ENCODE measurements around the gene VAV1. TPM values are rescaled to one million over a fixed set of nuclear protein-coding genes. Genes with fewer than 3 reads are reported as not detected.
A peak's percentile ranks its signal among the peaks of the same experiment; 100 is the strongest.

VAV1 gene
- total RNA-seq, 1 experiment from 2014 or later = not detected

DNA sequence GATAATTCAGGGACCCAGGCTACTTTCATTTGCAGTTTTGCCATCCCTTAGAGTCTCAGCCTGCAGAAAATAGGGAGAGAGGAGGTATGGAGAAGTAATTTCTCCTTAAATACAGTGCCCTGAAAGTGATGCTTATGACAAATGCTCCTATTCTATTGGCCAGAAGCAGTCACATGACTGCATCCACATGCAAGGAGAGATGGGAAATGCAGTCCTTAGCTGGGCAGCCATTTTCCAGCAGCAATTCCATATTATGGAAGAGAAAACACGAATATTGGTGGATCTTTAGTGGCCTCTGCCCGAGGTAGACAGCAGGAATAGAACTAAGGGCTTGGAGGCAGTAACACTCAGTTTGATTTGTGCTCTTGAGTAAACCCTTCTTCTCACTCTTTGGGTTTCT lies 39.4 kb downstream of the VAV1 start:
- POLR2A ChIA-PET = no interaction called here
- peaks cover 7% of the 10 kb centered on the region for H3K27me3 Mint-ChIP-seq (ENCODE audit: insufficient read depth, unreplicated experiment)
- H3K27ac Mint-ChIP-seq (ENCODE audit: unreplicated experiment) = no peak overlapping the region
- no TSS peak for BruUV-seq (replicated peaks)
- H3K27me3 ChIP-seq (replicated peaks; ENCODE audit: control insufficient read depth, insufficient read depth, low read length) = no peaks in the 10 kb centered on the region
- intact Hi-C loops (cut with micrococcal nuclease; ENCODE audit: unreplicated experiment) = no loop called here
- no peaks in the 10 kb centered on the region for H3K4me1 Mint-ChIP-seq (ENCODE audit: low read depth, unreplicated experiment)
- no peaks in the 10 kb centered on the region for H3K9me3 ChIP-seq
- no peaks in the 10 kb centered on the region for H3K36me3 Mint-ChIP-seq (ENCODE audit: insufficient read depth, unreplicated experiment)
- H3K9me3 Mint-ChIP-seq (ENCODE audit: unreplicated experiment) = peaks cover 9% of the 10 kb centered on the region
- H3K4me3 Mint-ChIP-seq (ENCODE audit: unreplicated experiment) = peak overlapping the region; percentile 35
- no peak overlapping the region for H3K4me3 ChIP-seq (ENCODE audit: low read depth, low read length)
- H3K36me3 ChIP-seq (ENCODE audit: control insufficient read depth, insufficient read depth, low read length) = no peaks in the 10 kb centered on the region
- CTCF ChIA-PET = interaction anchor here (0.7 kb wide), 1 partner anchor 158 kb away, joined by 3 read pairs; no protein-coding TSS in a partner anchor
- TF ChIP-seq, protein P1, sequence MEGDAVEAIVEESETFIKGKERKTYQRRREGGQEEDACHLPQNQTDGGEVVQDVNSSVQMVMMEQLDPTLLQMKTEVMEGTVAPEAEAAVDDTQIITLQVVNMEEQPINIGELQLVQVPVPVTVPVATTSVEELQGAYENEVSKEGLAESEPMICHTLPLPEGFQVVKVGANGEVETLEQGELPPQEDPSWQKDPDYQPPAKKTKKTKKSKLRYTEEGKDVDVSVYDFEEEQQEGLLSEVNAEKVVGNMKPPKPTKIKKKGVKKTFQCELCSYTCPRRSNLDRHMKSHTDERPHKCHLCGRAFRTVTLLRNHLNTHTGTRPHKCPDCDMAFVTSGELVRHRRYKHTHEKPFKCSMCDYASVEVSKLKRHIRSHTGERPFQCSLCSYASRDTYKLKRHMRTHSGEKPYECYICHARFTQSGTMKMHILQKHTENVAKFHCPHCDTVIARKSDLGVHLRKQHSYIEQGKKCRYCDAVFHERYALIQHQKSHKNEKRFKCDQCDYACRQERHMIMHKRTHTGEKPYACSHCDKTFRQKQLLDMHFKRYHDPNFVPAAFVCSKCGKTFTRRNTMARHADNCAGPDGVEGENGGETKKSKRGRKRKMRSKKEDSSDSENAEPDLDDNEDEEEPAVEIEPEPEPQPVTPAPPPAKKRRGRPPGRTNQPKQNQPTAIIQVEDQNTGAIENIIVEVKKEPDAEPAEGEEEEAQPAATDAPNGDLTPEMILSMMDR (IDR thresholded peaks at IDR 0.05; ENCODE audit: insufficient read depth in 1 of 2, low read depth in 1 of 2, low read length in 1 of 2, severe bottlenecking in 1 of 2, unreplicated experiment in 1 of 2) = no peak
- peak in 1 of 2 experiments; percentile 36 for DNase-seq
- H3K4me1 ChIP-seq = no peaks in the 10 kb centered on the region

DNA sequence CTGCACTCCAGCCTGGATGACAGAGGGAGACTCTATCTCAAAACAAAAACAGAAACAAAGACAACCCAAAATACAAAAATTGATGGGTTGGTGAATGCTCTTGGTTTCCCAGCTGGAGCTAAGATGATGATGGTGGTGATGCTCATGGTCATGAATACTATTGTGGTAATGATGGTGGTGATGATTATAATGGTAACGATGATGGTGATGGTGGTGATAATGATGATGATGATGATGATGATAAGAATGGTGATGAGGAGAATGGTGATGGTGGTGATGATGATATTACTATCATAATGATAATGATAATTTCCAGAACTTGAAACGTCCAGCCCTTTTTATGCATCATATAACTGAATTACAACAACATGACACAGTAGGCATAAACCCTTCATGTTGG lies 40.1 kb downstream of the VAV1 start:
- Mint-ChIP-seq H3K4me1 (ENCODE audit: low read depth, unreplicated experiment) (no peaks in the 10 kb centered on the region), H3K27me3 (ENCODE audit: insufficient read depth, unreplicated experiment) (peaks cover 7% of the 10 kb centered on the region), H3K27ac (ENCODE audit: unreplicated experiment) (no peak overlapping the region), H3K36me3 (ENCODE audit: insufficient read depth, unreplicated experiment) (no peaks in the 10 kb centered on the region), H3K4me3 (ENCODE audit: unreplicated experiment) (no peak overlapping the region), H3K9me3 (ENCODE audit: unreplicated experiment) (peaks cover 9% of the 10 kb centered on the region)
- Histone ChIP-seq H3K4me3 (ENCODE audit: low read depth, low read length) (no peak overlapping the region), H3K36me3 (ENCODE audit: control insufficient read depth, insufficient read depth, low read length) (no peaks in the 10 kb centered on the region), H3K4me1 (no peaks in the 10 kb centered on the region), H3K9me3 (no peaks in the 10 kb centered on the region), H3K27me3 (replicated peaks; ENCODE audit: control insufficient read depth, insufficient read depth, low read length) (no peaks in the 10 kb centered on the region)
- BruUV-seq (replicated peaks) = no TSS peak
- TF ChIP-seq, protein P1 (IDR thresholded peaks at IDR 0.05; ENCODE audit: insufficient read depth in 1 of 2, low read depth in 1 of 2, low read length in 1 of 2, severe bottlenecking in 1 of 2, unreplicated experiment in 1 of 2) = no peak
- intact Hi-C loops (cut with micrococcal nuclease; ENCODE audit: unreplicated experiment) = no loop called here
- ChIA-PET CTCF (no interaction called here), POLR2A (no interaction called here)
- no peak for DNase-seq

DNA sequence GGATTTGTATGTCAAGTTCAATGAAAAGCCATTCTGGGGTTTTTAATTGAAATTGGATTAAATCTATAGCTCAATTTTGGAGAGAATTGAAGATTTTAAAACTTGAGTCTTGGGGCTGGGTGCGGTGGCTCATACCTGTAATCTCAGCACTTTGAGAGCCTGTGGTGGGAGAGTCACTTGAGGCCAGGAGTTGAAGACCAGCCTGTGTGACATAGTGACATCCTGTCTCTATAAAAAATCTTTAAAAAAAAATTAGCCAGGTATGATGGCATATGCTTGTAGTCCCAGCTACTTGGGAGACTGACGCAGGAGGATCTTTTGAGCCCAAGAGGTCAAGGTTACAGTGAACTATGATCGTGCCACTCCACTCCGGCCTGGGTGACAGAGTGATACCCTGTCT lies 41.2 kb downstream of the VAV1 start:
- H3K36me3 ChIP-seq (ENCODE audit: control insufficient read depth, insufficient read depth, low read length) = no peaks in the 10 kb centered on the region
- no peaks in the 10 kb centered on the region for H3K36me3 Mint-ChIP-seq (ENCODE audit: insufficient read depth, unreplicated experiment)
- no peaks in the 10 kb centered on the region for H3K4me1 Mint-ChIP-seq (ENCODE audit: low read depth, unreplicated experiment)
- no peak for DNase-seq
- intact Hi-C loops (cut with micrococcal nuclease; ENCODE audit: unreplicated experiment) = no loop called here
- H3K4me1 ChIP-seq = no peaks in the 10 kb centered on the region
- H3K4me3 ChIP-seq (ENCODE audit: low read depth, low read length) = no peak overlapping the region
- H3K4me3 Mint-ChIP-seq (ENCODE audit: unreplicated experiment) = no peak overlapping the region
- H3K27me3 ChIP-seq (replicated peaks; ENCODE audit: control insufficient read depth, insufficient read depth, low read length) = no peaks in the 10 kb centered on the region
- BruUV-seq (replicated peaks) = no TSS peak
- H3K27me3 Mint-ChIP-seq (ENCODE audit: insufficient read depth, unreplicated experiment) = peaks cover 7% of the 10 kb centered on the region
- no peak overlapping the region for H3K27ac Mint-ChIP-seq (ENCODE audit: unreplicated experiment)
- H3K9me3 Mint-ChIP-seq (ENCODE audit: unreplicated experiment) = peaks cover 9% of the 10 kb centered on the region
- no peaks in the 10 kb centered on the region for H3K9me3 ChIP-seq
- TF ChIP-seq, protein P1 (IDR thresholded peaks at IDR 0.05; ENCODE audit: insufficient read depth in 1 of 2, low read depth in 1 of 2, low read length in 1 of 2, severe bottlenecking in 1 of 2, unreplicated experiment in 1 of 2) = no peak
- ChIA-PET CTCF (no interaction called here), POLR2A (no interaction called here)

Measured in Caco-2 (cell line).